Activated CD8-positive, alpha-beta memory T cell treated with anti-CD3 and anti-CD28 coated beads, Interleukin-2, amount 10 ng/mL, durations not matched to agents 7 days and 5 days (primary cell): Measurements from ENCODE around the gene UBE2K. TPM values are rescaled to one million over a fixed set of nuclear protein-coding genes. Genes with fewer than 3 reads are reported as not detected.
"Not testable (repeated sequence)": the region's sequence is repeated elsewhere in the genome, so short reads cannot be mapped to it uniquely, and the experiment has no call there.

ENCODE experiments used
- ATAC-seq: fragments of 150-1000 bp; cut with Tn5 transposase; one replicate; pipeline ENCODE4 v1.10.0; 2021; ENCODE audit warnings: moderate library complexity
- CTCF ChIA-PET: fragments of 350-600 bp; sonication (Branson Sonifier 250); formaldehyde crosslinking; loops from one replicate; lab custom pipeline; 2021; ENCODE audit warnings: antibody characterized with exemption; lab: Charles Lee
- DNase-seq: peaks from one replicate; pipeline ENCODE4 v3.0.0-alpha.2; 2020
- H3K27ac Mint-ChIP-seq: one replicate; pipeline ENCODE4 v1.8.0; 2021; ENCODE audit warnings: mild to moderate bottlenecking, mixed read lengths
- H3K27me3 Mint-ChIP-seq: one replicate; pipeline ENCODE4 v1.8.0; 2021; ENCODE audit warnings: mixed read lengths
- H3K36me3 Mint-ChIP-seq: one replicate; pipeline ENCODE4 v1.8.0; 2021; ENCODE audit warnings: mild to moderate bottlenecking, mixed read lengths
- H3K4me1 Mint-ChIP-seq: one replicate; pipeline ENCODE4 v1.8.0; 2021; ENCODE audit warnings: mixed read lengths
- H3K4me3 Mint-ChIP-seq: one replicate; pipeline ENCODE4 v1.8.0; 2021; ENCODE audit warnings: mild to moderate bottlenecking, moderate library complexity, mixed read lengths
- H3K9me3 Mint-ChIP-seq: one replicate; pipeline ENCODE4 v1.8.0; 2022; ENCODE audit warnings: low read depth, mixed read lengths
- total RNA-seq, 2 experiments: library from RNA; stranded (reverse); gene quantifications; one replicate each; pipeline ENCODE4 v1.2.3, GENCODE V29; 2021

The UBE2K gene
- total RNA-seq, 2 experiments from 2014 or later, result 75.4 to 90.4 TPM

DNA sequence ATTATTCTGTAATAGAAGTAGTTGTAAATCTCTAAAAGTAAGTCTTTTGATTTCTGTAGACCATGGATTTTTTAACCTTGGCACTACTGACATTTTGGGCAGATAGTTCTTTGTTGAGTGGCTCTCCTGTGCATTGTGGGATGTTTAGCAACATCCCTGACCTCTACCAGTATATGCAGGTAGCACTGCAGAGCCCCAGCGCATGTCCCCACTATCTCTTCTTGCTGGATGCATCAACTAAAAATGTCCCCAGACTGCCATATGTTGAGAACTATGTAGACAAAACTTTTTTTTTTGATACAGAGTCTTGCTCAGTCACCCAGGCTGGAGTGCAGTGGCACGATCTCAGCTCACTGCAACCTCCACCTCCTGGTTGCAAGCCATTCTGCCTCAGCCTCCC lies 4.8 kb downstream of the UBE2K start:
- H3K4me1 Mint-ChIP-seq, result peaks cover 31% of the 10 kb centered on the region
- DNase-seq, result no peak
- H3K4me3 Mint-ChIP-seq, result no peak overlapping the region
- no peaks in the 10 kb centered on the region for H3K27me3 Mint-ChIP-seq
- CTCF ChIA-PET, result interaction anchor here (0.7 to 0.9 kb wide), 3 partner anchors 162 to 234 kb away, joined by 3 to 4 read pairs (median 3); no protein-coding TSS in a partner anchor
- no peak for ATAC-seq
- H3K36me3 Mint-ChIP-seq, result peaks cover 25% of the 10 kb centered on the region
- H3K27ac Mint-ChIP-seq, result no peak overlapping the region
- no peaks in the 10 kb centered on the region for H3K9me3 Mint-ChIP-seq

DNA sequence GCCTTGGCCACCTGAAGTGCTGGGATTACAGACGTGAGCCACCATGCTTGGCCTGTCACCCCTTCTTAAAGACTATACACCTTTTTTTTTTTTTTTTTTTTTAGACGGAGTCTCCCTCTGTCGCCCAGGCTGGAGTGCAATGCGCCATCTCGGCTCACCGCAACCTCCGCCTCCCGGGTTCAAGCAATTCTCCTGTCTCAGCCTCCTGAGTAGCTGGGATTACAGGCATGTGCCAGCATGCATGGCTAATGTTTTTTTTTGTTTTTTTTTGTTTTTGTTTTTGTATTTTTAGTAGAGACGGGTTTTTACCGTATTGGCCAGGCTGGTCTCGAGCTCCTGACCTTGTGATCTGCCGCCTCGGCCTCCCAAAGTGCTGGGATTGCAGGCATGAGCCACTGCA lies 6.9 kb downstream of the UBE2K start:
- CTCF ChIA-PET, result interaction anchor here (1.2 kb wide), 1 partner anchor 235 kb away, joined by 3 read pairs; no protein-coding TSS in a partner anchor
- Mint-ChIP-seq H3K4me1 (peaks cover 42% of the 10 kb centered on the region), H3K36me3 (peaks cover 18% of the 10 kb centered on the region)
- ATAC-seq, H3K27me3 Mint-ChIP-seq, H3K4me3 Mint-ChIP-seq, H3K27ac Mint-ChIP-seq, H3K9me3 Mint-ChIP-seq, DNase-seq: not testable (repeated sequence)

DNA sequence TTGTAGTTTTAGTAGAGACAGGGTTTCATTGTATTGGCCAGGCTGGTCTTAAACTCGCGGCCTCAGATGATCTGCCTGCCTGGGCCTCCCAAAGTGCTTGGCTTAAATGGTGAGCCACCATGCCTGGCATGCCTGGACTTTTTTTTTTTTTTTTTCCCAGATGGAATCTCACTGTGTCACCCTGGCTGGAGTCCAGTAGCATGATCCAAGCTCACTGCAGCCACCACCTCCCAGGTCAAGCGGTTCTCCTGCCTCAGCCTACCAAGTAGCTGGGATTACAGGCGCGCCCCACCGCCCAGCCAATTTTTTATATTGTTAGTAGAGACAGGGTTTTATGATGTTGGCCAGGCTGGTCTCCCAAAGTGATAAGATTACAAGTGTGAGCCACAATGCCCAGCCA lies 8.4 kb downstream of the UBE2K start:
- ATAC-seq (peak; percentile 8), DNase-seq (no peak)
- Mint-ChIP-seq H3K4me3 (no peak overlapping the region), H3K4me1 (peaks cover 38% of the 10 kb centered on the region), H3K27ac (peak overlapping the region; percentile 4), H3K9me3 (no peaks in the 10 kb centered on the region), H3K27me3 (no peaks in the 10 kb centered on the region), H3K36me3 (peaks cover 14% of the 10 kb centered on the region)
- CTCF ChIA-PET, result no interaction called here

DNA sequence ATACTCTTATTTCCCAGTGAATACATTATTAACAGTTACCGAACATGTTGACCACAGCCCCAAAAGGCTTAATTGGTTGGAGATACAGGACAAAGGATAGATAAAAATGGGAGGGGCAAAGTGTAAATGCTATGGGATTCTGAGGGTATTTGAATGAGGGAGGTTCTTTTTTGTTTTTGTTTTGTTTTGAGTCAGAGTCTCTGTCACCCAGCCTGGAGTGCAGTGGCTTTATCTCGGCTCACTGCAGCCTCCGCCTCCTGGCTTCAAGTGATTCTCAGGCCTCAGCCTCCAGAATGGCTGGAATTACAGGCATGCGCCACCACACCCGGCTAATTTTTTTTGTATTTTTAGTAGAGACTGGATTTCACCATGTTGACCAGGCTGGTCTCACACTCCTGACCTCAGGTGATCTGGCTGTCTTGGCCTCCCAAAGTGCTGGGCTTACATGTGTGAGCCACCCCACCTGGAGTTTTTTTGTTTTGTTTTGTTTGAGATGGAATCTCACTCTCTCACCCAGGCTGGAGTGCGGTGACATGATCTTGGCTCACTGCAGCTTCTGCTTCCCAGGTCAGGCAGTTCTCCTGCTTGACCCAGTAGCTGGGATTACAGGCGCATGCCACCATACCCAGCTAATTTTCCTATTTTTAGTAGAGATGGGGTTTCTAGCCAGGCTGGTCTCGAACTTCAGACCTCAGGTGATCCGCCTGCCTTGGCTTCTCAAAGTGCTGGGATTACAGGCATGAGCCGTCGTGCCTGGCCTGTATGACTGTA lies 9.0 kb downstream of the UBE2K start:
- Mint-ChIP-seq H3K36me3 (peaks cover 18% of the 10 kb centered on the region), H3K4me1 (peaks cover 41% of the 10 kb centered on the region), H3K9me3 (no peaks in the 10 kb centered on the region), H3K27me3 (no peaks in the 10 kb centered on the region), H3K4me3 (no peak overlapping the region), H3K27ac (peak overlapping the region; percentile 4)
- ATAC-seq, result peak; percentile 77
- CTCF ChIA-PET, result interaction anchor here (1.5 kb wide), 1 partner anchor 238 kb away, joined by 4 read pairs; no protein-coding TSS in a partner anchor
- DNase-seq, result no peak

- H3K36me3 Mint-ChIP-seq, result peaks cover 18% of the 10 kb centered on the region
- no peaks in the 10 kb centered on the region for H3K27me3 Mint-ChIP-seq
- H3K4me1 Mint-ChIP-seq, result peaks cover 57% of the 10 kb centered on the region
- ATAC-seq (no peak), DNase-seq (no peak)
- H3K27ac Mint-ChIP-seq, result no peak overlapping the region
- no peak overlapping the region for H3K4me3 Mint-ChIP-seq
- CTCF ChIA-PET, result interaction anchor here (0.6 kb wide), 1 partner anchor 15 kb away, joined by 4 read pairs; no protein-coding TSS in a partner anchor
- no peaks in the 10 kb centered on the region for H3K9me3 Mint-ChIP-seq
Observed at GRCh38 chr4:39710098-39710896, 12.4 kb downstream of the UBE2K start.

DNA sequence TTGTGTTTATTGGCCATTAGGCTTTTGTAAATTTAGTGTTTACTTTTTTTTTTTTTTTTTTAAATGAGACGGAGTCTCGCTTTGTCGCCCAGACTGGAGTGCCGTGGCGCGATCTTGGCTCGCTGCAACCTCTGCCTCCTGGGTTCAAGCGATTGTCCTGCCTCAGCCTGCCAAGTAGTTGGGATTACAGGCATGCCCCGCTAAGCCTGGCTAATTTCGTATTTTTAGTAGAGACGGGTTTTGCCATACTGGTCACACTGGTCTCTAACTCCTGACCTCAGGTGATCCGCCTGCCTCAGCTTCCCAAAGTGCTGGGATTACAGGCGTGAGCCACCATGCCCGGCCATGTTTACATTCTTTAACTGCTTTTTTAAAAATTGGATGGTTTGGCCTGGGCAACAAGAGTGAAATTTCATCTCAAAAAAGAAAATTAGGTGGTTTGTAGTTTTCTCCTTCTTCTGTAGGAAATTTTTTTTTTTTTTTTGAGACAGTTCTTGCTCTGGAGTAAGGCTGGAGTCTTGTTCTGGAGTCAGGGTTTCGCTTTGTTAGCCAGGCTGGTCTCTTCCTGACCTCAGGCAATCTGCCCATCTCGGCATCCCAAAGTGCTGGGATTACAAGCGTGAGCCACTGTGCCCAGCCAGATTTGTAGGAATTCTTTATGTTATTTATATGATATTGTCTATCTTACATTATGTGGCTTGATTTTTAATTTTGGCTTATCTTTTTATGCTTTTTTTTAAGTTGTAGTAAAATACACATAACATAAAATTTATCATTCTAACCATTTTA lies 15.1 kb downstream of the UBE2K start:
- ATAC-seq (no peak), DNase-seq (no peak)
- no peaks in the 10 kb centered on the region for H3K9me3 Mint-ChIP-seq
- H3K27ac Mint-ChIP-seq, result no peak overlapping the region
- peaks cover 61% of the 10 kb centered on the region for H3K4me1 Mint-ChIP-seq
- CTCF ChIA-PET, result interaction anchor here (0.9 kb wide), 1 partner anchor 243 kb away, joined by 3 read pairs; no protein-coding TSS in a partner anchor
- no peaks in the 10 kb centered on the region for H3K27me3 Mint-ChIP-seq
- H3K36me3 Mint-ChIP-seq, result peaks cover 22% of the 10 kb centered on the region
- no peak overlapping the region for H3K4me3 Mint-ChIP-seq

DNA sequence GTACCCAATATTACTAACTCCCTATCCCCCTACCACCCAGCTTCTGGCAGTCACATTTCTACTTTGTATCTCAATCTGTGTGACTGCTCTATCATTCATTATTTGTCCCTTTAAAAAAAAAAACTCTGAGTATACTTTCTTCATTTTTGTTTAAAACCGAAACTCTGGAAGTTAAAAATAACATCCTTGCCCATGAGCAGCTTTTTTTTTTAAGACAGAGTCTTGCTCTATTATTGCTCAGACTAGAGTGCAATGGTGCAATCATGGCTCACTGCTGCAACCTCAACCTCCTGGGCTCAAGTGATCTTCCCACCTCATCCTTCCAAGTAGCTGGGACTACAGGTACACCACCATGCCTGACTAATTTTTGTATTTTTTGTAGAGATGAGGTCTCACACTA lies 15.8 kb downstream of the UBE2K start:
- H3K4me1 Mint-ChIP-seq, result peaks cover 61% of the 10 kb centered on the region
- no peaks in the 10 kb centered on the region for H3K9me3 Mint-ChIP-seq
- CTCF ChIA-PET, result interaction anchor here (0.9 to 1.2 kb wide), 2 partner anchors 244 to 262 kb away, joined by 3 read pairs; no protein-coding TSS in a partner anchor
- ATAC-seq, result no peak
- peaks cover 23% of the 10 kb centered on the region for H3K36me3 Mint-ChIP-seq
- no peaks in the 10 kb centered on the region for H3K27me3 Mint-ChIP-seq
- H3K4me3 Mint-ChIP-seq, result no peak overlapping the region
- no peak for DNase-seq
- H3K27ac Mint-ChIP-seq, result peak overlapping the region; percentile 11

- ATAC-seq, result no peak
- CTCF ChIA-PET, result interaction anchor here (0.9 to 1.2 kb wide), 2 partner anchors 245 to 261 kb away, joined by 3 read pairs; no protein-coding TSS in a partner anchor
- Mint-ChIP-seq H3K27me3 (no peaks in the 10 kb centered on the region), H3K4me1 (peaks cover 61% of the 10 kb centered on the region), H3K27ac (peak overlapping the region; percentile 11), H3K36me3 (peaks cover 27% of the 10 kb centered on the region), H3K9me3 (no peaks in the 10 kb centered on the region), H3K4me3 (no peak overlapping the region)
- DNase-seq, result peak; percentile 19
Observed at GRCh38 chr4:39714166-39714565, 16.2 kb downstream of the UBE2K start.

DNA sequence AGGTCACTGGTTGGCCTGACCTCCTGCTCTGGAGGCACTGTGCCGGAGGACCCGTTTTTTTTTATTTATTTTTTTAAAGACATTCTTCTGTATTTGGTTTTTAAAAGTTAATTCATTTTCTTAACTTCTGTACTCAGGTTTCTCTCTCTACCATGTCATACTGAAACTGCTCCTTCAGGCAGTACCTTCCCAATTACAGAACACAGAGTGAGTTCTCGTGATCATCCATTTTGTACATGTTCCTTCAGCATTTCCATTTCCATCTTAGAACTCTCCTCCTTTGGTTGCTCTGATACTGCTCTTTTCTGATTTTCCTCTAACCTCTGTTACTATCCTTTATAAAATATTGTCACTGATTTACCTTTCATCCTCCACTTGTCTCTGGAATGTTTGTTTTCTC lies 17.9 kb downstream of the UBE2K start:
- CTCF ChIA-PET, result interaction anchor here (1.0 kb wide), 1 partner anchor 29 kb away, joined by 3 read pairs; no protein-coding TSS in a partner anchor
- Mint-ChIP-seq H3K9me3 (no peaks in the 10 kb centered on the region), H3K4me1 (peaks cover 63% of the 10 kb centered on the region), H3K4me3 (no peak overlapping the region), H3K27ac (peak overlapping the region; percentile 10), H3K27me3 (no peaks in the 10 kb centered on the region), H3K36me3 (peaks cover 30% of the 10 kb centered on the region)
- no peak for DNase-seq
- ATAC-seq, result no peak

DNA sequence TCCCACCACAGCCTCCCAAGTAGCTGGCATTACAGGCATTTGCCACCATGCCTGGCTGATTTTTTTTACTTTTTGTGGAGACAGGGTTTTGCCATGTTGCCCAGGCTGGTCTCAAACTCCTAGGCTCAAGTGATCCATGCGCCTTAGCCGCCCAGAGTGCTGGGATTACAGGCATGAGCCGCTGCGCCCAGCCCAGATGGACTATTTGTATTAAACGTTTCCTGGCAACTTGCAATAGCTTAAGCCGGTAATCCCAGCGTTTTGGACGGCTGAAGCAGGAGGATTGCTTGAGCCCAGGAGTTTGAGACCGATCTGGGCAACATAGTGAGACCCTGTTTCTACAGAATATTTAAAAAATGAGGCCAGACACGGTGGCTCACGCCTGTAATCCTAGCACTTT lies 18.4 kb downstream of the UBE2K start:
- H3K4me1 Mint-ChIP-seq, result peaks cover 67% of the 10 kb centered on the region
- H3K4me3 Mint-ChIP-seq, result no peak overlapping the region
- no peaks in the 10 kb centered on the region for H3K9me3 Mint-ChIP-seq
- peak; percentile 37 for DNase-seq
- no peak overlapping the region for H3K27ac Mint-ChIP-seq
- CTCF ChIA-PET, result interaction anchor here (1.0 kb wide), 1 partner anchor 29 kb away, joined by 3 read pairs; no protein-coding TSS in a partner anchor
- no peak for ATAC-seq
- peaks cover 32% of the 10 kb centered on the region for H3K36me3 Mint-ChIP-seq
- H3K27me3 Mint-ChIP-seq, result no peaks in the 10 kb centered on the region

DNA sequence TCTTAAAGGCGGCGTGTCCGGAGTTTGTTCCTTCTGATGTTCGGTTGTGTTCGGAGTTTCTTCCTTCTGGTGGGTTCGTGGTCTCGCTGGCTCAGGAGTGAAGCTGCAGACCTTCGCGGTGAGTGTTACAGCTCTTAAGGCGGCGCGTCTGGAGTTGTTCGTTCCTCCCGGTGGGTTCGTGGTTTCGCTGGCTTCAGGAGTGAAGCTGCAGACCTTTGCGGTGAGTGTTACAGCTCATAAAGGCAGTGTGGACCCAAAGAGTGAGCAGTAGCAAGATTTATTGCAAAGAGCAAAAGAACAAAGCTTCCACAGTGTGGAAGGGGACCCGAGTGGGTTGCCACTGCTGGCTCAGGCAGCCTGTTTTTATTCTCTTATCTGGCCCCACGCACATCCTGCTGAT lies 19.8 kb downstream of the UBE2K start:
- CTCF ChIA-PET, result interaction anchor here (1.3 kb wide), 1 partner anchor 9 kb away, joined by 3 read pairs; no protein-coding TSS in a partner anchor
- Mint-ChIP-seq H3K36me3 (peaks cover 29% of the 10 kb centered on the region), H3K4me3 (peak overlapping the region; percentile 57)

More for the DNA sequence above, 19.8 kb downstream of the UBE2K start:
- peak; percentile 51 for DNase-seq
- Mint-ChIP-seq H3K27ac (peak overlapping the region; percentile 68), H3K4me1 (peaks cover 61% of the 10 kb centered on the region)
- not testable (repeated sequence) for H3K9me3 Mint-ChIP-seq, ATAC-seq, H3K27me3 Mint-ChIP-seq
